ENCODE measurements around the gene TEX29.
A peak's percentile ranks its signal among the peaks of the same experiment; 100 is the strongest.

Gene TEX29

DNA sequence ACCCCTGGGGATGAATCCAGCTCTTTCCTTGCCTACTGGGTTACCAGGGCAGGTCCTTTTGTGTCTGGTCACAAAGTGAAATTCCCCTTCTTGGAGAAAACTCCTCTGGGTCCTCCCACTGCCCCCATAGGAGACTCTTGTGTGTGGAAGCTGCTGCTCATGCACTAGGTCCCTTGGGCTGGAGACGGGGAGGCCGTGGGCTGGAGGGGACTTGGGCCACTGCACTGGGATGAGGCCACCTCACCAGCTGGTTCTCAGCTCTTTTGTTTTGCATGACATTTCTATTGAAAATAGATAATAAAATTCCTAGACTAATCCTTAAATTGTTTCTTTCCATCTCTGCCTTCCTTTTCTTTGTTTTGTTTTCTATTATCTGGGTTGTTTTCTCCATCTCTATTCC is 62.4 kb downstream of the TEX29 start:
- peak in 3 of 42 donors; percentile 5 to 39 (median 10) for DNase-seq
- intact Hi-C loops (cut with DNase I), result no loop called here

- intact Hi-C loops (cut with DNase I), result no loop called here
- DNase-seq, result peak in 35 of 42 donors; percentile 7 to 84 (median 47)
These were observed 63.4 kb downstream of the TEX29 start for GRCh38 chr13:111383591-111384440.

DNA sequence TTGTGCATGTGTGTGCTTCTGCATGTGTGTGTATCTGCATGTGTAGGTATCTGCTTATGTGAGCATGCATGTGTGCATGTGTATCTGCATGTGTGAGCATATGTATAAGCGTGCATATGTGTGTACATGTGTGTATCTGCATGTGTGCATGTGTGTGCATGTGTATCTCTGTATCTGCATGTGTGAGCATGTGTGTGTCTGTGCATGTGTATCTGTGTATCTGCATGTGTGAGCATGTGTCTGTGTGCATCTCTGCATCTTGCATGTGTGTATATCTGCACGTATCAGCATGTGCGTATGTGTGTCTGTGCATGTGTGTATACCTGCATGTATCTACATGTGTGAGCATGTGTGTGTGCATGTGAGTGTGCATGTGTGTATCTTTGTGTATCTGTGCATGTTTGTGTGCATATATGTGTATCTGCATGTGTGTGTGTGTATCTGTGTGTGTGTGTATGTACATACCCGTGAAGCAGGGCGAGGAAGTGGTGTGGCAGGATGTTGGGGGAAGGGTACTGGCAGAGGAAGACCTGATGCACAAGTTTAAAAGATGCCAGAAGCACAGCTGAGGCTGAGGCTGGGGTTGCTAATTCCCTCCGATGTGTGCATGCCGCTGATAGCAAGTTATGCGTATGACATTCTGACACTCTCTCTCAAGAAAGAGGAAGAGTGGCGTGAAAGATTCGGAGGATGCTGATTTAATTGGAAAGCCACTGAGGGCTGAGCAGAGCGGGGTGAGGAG is 64.2 kb downstream of the TEX29 start:
- peak in 24 of 42 donors; percentile 8 to 65 (median 34) for DNase-seq
- intact Hi-C loops (cut with DNase I), result no loop called here

- DNase-seq, result peak in 1 of 42 donors; percentile 40
- intact Hi-C loops (cut with DNase I), result no loop called here
These were observed 64.9 kb downstream of the TEX29 start for GRCh38 chr13:111385183-111385857.

- peak in 38 of 42 donors; percentile 7 to 78 (median 55) for DNase-seq
- intact Hi-C loops (cut with DNase I), result no loop called here
These were observed 66.8 kb downstream of the TEX29 start for GRCh38 chr13:111387026-111387871.

- peak in 2 of 42 donors; percentile 12 to 33 for DNase-seq
- intact Hi-C loops (cut with DNase I), result no loop called here
These were observed 67.6 kb downstream of the TEX29 start for GRCh38 chr13:111387945-111388600.

DNA sequence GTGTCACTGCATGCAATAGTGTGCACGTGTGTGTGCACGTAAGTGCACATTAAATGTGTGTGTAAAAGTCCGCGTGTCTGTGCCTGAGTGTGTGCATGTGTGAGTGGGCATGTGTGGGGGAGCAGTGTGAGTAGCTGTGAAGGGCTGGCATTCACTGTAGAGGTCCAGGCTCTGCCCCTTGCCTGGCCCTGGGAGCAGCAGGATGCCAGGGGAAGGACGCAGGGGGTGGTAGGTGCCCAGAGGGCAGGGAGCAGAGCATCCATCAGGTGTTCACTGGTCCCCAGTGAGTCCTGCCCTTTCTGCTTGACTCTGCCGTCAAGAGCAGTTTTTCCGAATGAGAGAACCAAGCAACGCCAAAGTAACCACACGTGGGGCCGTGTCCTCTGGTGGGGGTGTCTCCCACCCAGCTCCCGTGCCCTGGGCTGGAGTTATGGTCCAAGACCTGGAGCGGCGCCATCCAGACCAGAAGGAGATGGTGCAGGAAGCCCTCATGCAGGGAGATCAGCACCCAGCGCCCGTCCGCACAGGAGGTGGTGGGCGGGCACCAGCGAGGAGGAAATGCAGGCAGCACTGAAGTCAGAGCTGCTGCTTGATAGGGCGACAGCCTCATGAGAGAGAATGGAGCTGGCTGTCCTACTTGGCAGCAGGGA is 68.5 kb downstream of the TEX29 start:
- peak in 36 of 42 donors; percentile 3 to 80 (median 52) for DNase-seq
- intact Hi-C loops (cut with DNase I), result no loop called here

GRCh38 chr13:111389621-111390521 is 69.4 kb downstream of the TEX29 start:
- intact Hi-C loops (cut with DNase I), result no loop called here
- peak in 3 of 42 donors; percentile 6 to 29 (median 14) for DNase-seq

DNA sequence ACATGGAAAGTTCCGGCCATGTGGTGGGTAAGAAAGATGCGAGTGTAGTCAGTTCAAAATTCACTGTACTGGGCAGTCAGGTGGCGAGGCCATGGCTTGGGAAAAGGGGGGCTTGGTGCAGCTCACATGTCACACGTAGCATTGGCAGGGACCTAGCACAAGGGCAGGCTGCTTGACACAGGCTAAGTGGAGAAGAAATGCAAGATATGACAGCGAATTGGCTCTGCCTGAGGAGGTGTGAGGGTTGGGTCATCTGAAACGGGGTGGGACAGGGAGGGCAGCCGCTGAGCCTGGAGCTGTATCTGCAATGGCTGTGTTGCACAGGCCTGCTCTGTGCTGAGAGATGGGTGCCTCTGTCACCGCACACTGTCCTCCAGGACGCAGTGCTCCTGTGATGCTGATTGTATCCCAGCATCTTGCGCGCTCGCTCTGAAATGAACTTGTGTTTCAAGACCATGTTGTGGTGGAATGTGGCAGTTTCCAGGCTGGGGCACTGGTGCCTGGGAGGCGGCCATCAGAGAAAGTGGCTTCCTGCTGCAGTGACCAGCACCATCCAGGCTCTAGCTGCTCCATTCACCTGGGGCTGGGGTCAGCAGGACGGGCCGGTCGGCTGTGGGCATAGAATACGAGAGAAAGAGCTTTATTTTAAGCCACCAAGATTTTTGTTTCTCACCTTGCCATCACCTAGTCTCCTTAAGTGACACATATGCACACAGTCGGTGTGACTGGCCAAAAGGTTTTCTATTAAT is 70.3 kb downstream of the TEX29 start:
- intact Hi-C loops (cut with DNase I), result no loop called here
- DNase-seq, result peak in 2 of 42 donors; percentile 1 to 25

DNA sequence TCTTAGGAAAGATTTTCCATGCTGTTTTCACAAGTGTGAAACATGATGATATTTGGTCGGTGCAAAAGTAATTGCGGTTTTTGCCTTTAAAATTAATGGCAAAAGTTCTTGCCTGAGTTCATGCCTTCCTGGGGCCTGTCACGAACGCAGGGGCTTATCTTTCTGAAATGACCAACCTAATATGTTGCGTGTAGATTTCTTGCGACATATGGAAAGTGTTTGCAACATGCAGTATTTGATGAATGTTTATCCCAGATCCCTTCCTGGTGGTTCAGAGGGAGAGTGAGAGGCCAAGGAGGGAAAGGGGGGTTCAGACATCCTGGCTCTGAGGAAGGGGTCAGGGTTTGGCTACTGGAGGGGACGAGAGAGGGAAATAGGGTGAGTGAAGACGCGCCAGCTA is 72.0 kb downstream of the TEX29 start:
- intact Hi-C loops (cut with DNase I), result no loop called here
- peak in 2 of 42 donors; percentile 0 to 1 for DNase-seq

- intact Hi-C loops (cut with DNase I), result no loop called here
- peak in 2 of 42 donors; percentile 5 to 25 for DNase-seq
These were observed 72.9 kb downstream of the TEX29 start for GRCh38 chr13:111393221-111393790.

All from head of caudate nucleus (tissue), 42 donors.